Forelimb muscle (tissue), 1 donor: ENCODE results near the gene CPSF4. TPM values are rescaled to one million over a fixed set of nuclear protein-coding genes. Genes with fewer than 3 reads are reported as not detected.

Experiments used
- DNase-seq: peaks from one replicate; pipeline ENCODE4 v3.0.0-alpha.2; 2013; ENCODE audit warnings: low read depth
- polyA plus RNA-seq: library from polyadenylated mRNA; unstranded; fragments of 120-200 nt; gene quantifications from one replicate; pipeline ENCODE4 v1.2.1, GENCODE V29; 2013; ENCODE audit not compliant: insufficient read length

Gene CPSF4
- polyA plus RNA-seq, result 38.6 TPM

- DNase-seq, result peak; percentile 87
These were observed at the start of gene CPSF4, which contains the start of gene PTCD1 for GRCh38 chr7:99438573-99439480. Gene CPSF4, plus strand, starts transcription at chr7:99438943. Its CDS starts 140 bp downstream, at chr7:99439083. Gene PTCD1, minus strand, starts transcription at chr7:99438798. Its CDS starts 3,556 bp downstream, at chr7:99435242.

GRCh38 chr7:99389772-99390171 lies 49.0 kb upstream of the CPSF4 start:
- no peak for DNase-seq

- DNase-seq, result no peak
These were observed 47.7 kb upstream of the CPSF4 start for GRCh38 chr7:99390941-99391602.

- DNase-seq, result no peak
These were observed 46.7 kb upstream of the CPSF4 start for GRCh38 chr7:99392046-99392445.

GRCh38 chr7:99392659-99393354 lies 45.9 kb upstream of the CPSF4 start:
- no peak for DNase-seq

GRCh38 chr7:99393355-99394187 lies 45.2 kb upstream of the CPSF4 start:
- no peak for DNase-seq

GRCh38 chr7:99394188-99394502 lies 44.6 kb upstream of the CPSF4 start:
- no peak for DNase-seq

- DNase-seq, result no peak
These were observed 43.0 kb upstream of the CPSF4 start for GRCh38 chr7:99395616-99396327.

GRCh38 chr7:99396418-99397296 lies 42.1 kb upstream of the CPSF4 start:
- no peak for DNase-seq

GRCh38 chr7:99397297-99397983 lies 41.3 kb upstream of the CPSF4 start:
- no peak for DNase-seq

GRCh38 chr7:99398891-99399445 lies 39.8 kb upstream of the CPSF4 start:
- no peak for DNase-seq

GRCh38 chr7:99399597-99399996 lies 39.1 kb upstream of the CPSF4 start:
- no peak for DNase-seq

GRCh38 chr7:99402854-99403253 lies 35.9 kb upstream of the CPSF4 start:
- no peak for DNase-seq

GRCh38 chr7:99403764-99404163 lies 35.0 kb upstream of the CPSF4 start:
- DNase-seq, result no peak

GRCh38 chr7:99404235-99404976 lies 34.3 kb upstream of the CPSF4 start:
- no peak for DNase-seq

- DNase-seq, result no peak
These were observed 33.8 kb upstream of the CPSF4 start for GRCh38 chr7:99404977-99405320.

GRCh38 chr7:99406557-99406956 lies 32.2 kb upstream of the CPSF4 start:
- DNase-seq, result no peak

- no peak for DNase-seq
These were observed 30.8 kb upstream of the CPSF4 start for GRCh38 chr7:99407872-99408378.
